ENCODE measurements around the gene RASGRF1. TPM values are rescaled to one million over a fixed set of nuclear protein-coding genes. Genes with fewer than 3 reads are reported as not detected.
"Not testable (repeated sequence)": the region's sequence is repeated elsewhere in the genome, so short reads cannot be mapped to it uniquely, and the experiment has no call there.

Gene RASGRF1
- total RNA-seq, 1 donor: not detected

GRCh38 chr15:78932258-78932808, 158.2 kb downstream of the RASGRF1 start:
- no peak for DNase-seq (ENCODE audit: low read depth)
- TF ChIP-seq CTCF (IDR thresholded peaks at IDR 0.05; ENCODE audit: insufficient read depth, low read length): no peak
- H3K4me3 ChIP-seq (ENCODE audit: low read depth, low read length): no peak overlapping the region

GRCh38 chr15:78931439-78932257, 158.9 kb downstream of the RASGRF1 start:
- no peak for DNase-seq (ENCODE audit: low read depth)
- H3K4me3 ChIP-seq (ENCODE audit: low read depth, low read length): no peak overlapping the region
- no peak for TF ChIP-seq CTCF (IDR thresholded peaks at IDR 0.05; ENCODE audit: insufficient read depth, low read length)

GRCh38 chr15:78930577-78931388, 159.8 kb downstream of the RASGRF1 start:
- no peak overlapping the region for H3K4me3 ChIP-seq (ENCODE audit: low read depth, low read length)
- peak; percentile 93 for DNase-seq (ENCODE audit: low read depth)
- TF ChIP-seq CTCF (IDR thresholded peaks at IDR 0.05; ENCODE audit: insufficient read depth, low read length): no peak

GRCh38 chr15:78929536-78930264, 160.9 kb downstream of the RASGRF1 start:
- no peak for DNase-seq (ENCODE audit: low read depth)
- TF ChIP-seq CTCF (IDR thresholded peaks at IDR 0.05; ENCODE audit: insufficient read depth, low read length): no peak
- no peak overlapping the region for H3K4me3 ChIP-seq (ENCODE audit: low read depth, low read length)

GRCh38 chr15:78928616-78929093, 161.9 kb downstream of the RASGRF1 start:
- DNase-seq (ENCODE audit: low read depth): no peak
- H3K4me3 ChIP-seq (ENCODE audit: low read depth, low read length): no peak overlapping the region
- no peak for TF ChIP-seq CTCF (IDR thresholded peaks at IDR 0.05; ENCODE audit: insufficient read depth, low read length)

- DNase-seq (ENCODE audit: low read depth); H3K4me3 ChIP-seq (ENCODE audit: low read depth, low read length): not testable (repeated sequence)
These were observed 162.4 kb downstream of the RASGRF1 start for GRCh38 chr15:78928176-78928575.
